ENCODE results near the gene RPGRIP1.
"Not testable (repeated sequence)": the region's sequence is repeated elsewhere in the genome, so short reads cannot be mapped to it uniquely, and the experiment has no call there.

The RPGRIP1 gene

GRCh38 chr14:21302013-21302835, 22.3 kb downstream of the RPGRIP1 start:
- no peak for DNase-seq

DNA sequence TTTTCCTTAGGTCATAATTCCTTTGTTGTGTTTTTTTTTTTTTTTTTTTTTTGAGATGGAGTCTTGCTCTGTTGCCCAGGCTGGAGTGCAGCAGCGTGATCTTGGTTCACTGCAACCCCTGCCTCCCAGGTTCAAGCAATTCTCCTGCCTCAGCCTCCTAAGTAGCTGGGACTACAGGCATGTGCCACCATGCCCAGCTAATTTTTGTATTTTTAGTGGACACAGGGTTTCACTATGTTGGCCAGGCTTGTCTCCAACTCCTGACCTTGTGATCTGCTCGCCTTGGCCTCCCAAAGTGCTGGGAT, 22.9 kb downstream of the RPGRIP1 start:
- DNase-seq = not testable (repeated sequence)

- no peak for DNase-seq
Measured at GRCh38 chr14:21307637-21308036, 27.8 kb downstream of the RPGRIP1 start.

DNA sequence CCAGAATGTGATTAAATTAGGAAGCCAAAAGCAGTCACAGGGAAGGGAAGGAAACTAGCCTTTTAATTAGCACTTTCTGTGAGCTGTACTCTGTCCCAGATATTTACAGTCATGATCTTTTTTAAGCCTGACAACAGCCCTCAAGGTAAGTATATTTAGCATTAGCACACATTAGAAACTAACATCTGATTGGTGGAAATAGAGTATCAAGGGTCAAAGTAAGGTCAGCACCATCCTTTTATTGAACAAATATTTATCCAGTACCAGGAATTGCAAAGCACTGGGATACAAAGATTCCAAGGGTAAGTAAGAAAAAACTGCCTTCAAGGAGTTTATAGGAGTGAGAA, 28.2 kb downstream of the RPGRIP1 start:
- no peak for DNase-seq

- peak; percentile 94 for DNase-seq
Measured at GRCh38 chr14:21308479-21309237, 28.8 kb downstream of the RPGRIP1 start.

- DNase-seq = no peak
Measured at GRCh38 chr14:21309238-21309636, 29.4 kb downstream of the RPGRIP1 start.

DNA sequence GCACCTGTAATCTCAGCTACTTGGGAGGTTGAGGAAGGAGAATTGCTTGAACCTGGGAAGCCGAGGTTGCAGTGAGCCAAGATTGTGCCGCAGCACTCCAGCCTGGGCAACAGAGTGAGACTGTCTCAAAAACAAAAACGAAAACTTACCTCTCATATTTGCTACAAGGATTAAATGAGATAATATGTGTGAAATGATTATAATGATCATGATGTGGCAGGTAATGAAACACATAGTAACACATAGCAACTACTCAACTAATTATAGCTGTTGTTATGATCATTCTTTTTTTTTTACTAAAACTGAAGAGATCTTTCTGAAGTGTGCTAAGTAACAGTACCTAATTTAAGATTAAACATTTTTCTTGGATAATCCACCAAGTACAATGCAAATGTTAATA, 30.1 kb downstream of the RPGRIP1 start:
- no peak for DNase-seq

- no peak for DNase-seq
Measured at GRCh38 chr14:21311614-21312013, 31.7 kb downstream of the RPGRIP1 start.

GRCh38 chr14:21313512-21313911, 33.6 kb downstream of the RPGRIP1 start:
- no peak for DNase-seq

DNA sequence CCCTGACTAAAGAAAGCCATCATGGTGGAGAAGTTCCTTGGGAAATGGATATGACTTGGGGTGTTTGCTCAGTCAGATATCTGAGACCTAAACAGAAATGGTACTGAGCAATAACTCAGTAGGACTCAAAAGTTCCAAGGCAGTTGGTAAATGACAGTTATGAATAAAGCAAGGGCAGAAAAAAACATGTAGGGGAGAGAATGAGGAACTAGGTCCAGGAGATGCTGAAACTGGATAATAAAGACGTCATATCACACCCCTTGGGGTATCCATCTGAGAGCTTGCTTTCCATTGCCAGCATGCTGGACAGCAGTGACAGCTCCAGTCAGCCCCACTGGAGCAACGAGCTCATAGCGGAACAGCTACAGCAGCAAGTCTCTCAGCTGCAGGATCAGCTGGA, 37.5 kb downstream of the RPGRIP1 start:
- no peak for DNase-seq

GRCh38 chr14:21320913-21321312, 41.0 kb downstream of the RPGRIP1 start:
- no peak for DNase-seq

DNA sequence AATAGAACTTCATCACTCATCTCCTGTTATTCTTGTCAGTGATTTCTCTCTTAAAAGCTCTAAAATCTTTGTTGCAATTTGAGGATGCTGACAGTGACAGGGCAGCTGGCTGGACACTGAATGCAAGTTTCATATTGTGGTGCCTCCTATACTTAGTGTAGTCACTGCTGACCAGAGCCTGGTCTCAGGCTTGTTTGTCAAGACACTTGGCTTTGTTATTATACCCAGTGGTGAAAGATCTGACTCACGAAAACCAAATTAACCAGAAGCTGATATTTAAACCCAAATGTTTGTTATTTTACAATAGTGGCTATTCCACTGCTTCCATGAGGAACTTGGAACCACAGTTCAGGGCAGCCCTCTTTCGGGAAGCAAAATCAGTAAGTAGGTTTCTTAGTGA, 42.8 kb downstream of the RPGRIP1 start:
- no peak for DNase-seq

GRCh38 chr14:21326972-21327371, 47.1 kb downstream of the RPGRIP1 start:
- DNase-seq = no peak
